H9 (cell line): ENCODE results near the gene WDFY3. TPM values are rescaled to one million over a fixed set of nuclear protein-coding genes. Genes with fewer than 3 reads are reported as not detected.

Source experiments
- DNase-seq: peaks from one replicate; pipeline ENCODE4 v3.0.0-alpha.2; 2017
- H2AFZ ChIP-seq: one replicate; pipeline ENCODE4 v1.6.1; 2013; ENCODE audit warnings: mild to moderate bottlenecking, low read length, control low read depth, moderate library complexity
- H2AK5ac ChIP-seq: 2 replicates; pipeline ENCODE4 v1.6.1; 2013; ENCODE audit warnings: low read length, control low read depth, mixed read lengths; ENCODE audit not compliant: insufficient read length
- H2BK120ac ChIP-seq: one replicate; pipeline ENCODE4 v1.6.1; 2013; ENCODE audit warnings: low read depth, mild to moderate bottlenecking, low read length, control low read depth, inconsistent platforms; ENCODE audit not compliant: poor library complexity, severe bottlenecking
- H2BK12ac ChIP-seq: 2 replicates; pipeline ENCODE4 v1.6.1; 2013; ENCODE audit warnings: low read length, control low read depth, mixed read lengths, low read depth; ENCODE audit not compliant: insufficient read length
- H2BK15ac ChIP-seq: 2 replicates; pipeline ENCODE4 v1.6.1; 2013; ENCODE audit warnings: low read depth, low read length, control low read depth
- H2BK20ac ChIP-seq: one replicate; pipeline ENCODE4 v1.6.1; 2013; ENCODE audit warnings: low read depth, mild to moderate bottlenecking, low read length, control low read depth, inconsistent platforms; ENCODE audit not compliant: poor library complexity, severe bottlenecking
- H2BK5ac ChIP-seq: 2 replicates; pipeline ENCODE4 v1.6.1; 2013; ENCODE audit warnings: low read length, control low read depth, mixed read lengths; ENCODE audit not compliant: insufficient read length
- H3K14ac ChIP-seq: 2 replicates; pipeline ENCODE4 v1.6.1; 2013; ENCODE audit warnings: low read length, control low read depth; ENCODE audit not compliant: insufficient read depth
- H3K18ac ChIP-seq: 2 replicates; pipeline ENCODE4 v1.6.1; 2013; ENCODE audit warnings: low read depth, mild to moderate bottlenecking, mixed read lengths, low read length, control low read depth; ENCODE audit not compliant: insufficient read length
- H3K23ac ChIP-seq: 2 replicates; pipeline ENCODE4 v1.6.1; 2013; ENCODE audit warnings: low read length, control low read depth, mixed read lengths, low read depth; ENCODE audit not compliant: insufficient read length
- H3K23me2 ChIP-seq: 2 replicates; pipeline ENCODE4 v1.6.1; 2013; ENCODE audit warnings: low read depth, mild to moderate bottlenecking, mixed read lengths, low read length, control low read depth; ENCODE audit not compliant: insufficient read length, poor library complexity, severe bottlenecking
- H3K27ac ChIP-seq: 2 replicates; pipeline ENCODE4 v1.5.1; 2013; ENCODE audit warnings: low read length, control low read depth, mixed read lengths, low read depth; ENCODE audit not compliant: insufficient read length
- H3K27me3 ChIP-seq: 2 replicates; pipeline ENCODE4 v1.6.1; 2013; ENCODE audit warnings: low read length, control low read depth, inconsistent platforms; ENCODE audit not compliant: insufficient read depth
- H3K4ac ChIP-seq: 2 replicates; pipeline ENCODE4 v1.6.1; 2013; ENCODE audit warnings: low read depth, mild to moderate bottlenecking, control low read depth, inconsistent platforms, low read length, moderate library complexity
- H3K4me1 ChIP-seq: 2 replicates; pipeline ENCODE4 v1.6.1; 2013; ENCODE audit warnings: low read length, control low read depth, inconsistent platforms; ENCODE audit not compliant: insufficient read depth
- H3K4me2 ChIP-seq: 2 replicates; pipeline ENCODE4 v1.6.1; 2013; ENCODE audit warnings: low read length, control low read depth, mixed read lengths; ENCODE audit not compliant: insufficient read length, insufficient read depth
- H3K56ac ChIP-seq: 2 replicates; pipeline ENCODE4 v1.6.1; 2013; ENCODE audit warnings: low read depth, mild to moderate bottlenecking, mixed read lengths, low read length, control low read depth; ENCODE audit not compliant: insufficient read length
- H3K79me1 ChIP-seq: 2 replicates; pipeline ENCODE4 v1.6.1; 2013; ENCODE audit warnings: low read depth, mild to moderate bottlenecking, moderate library complexity, low read length, control low read depth, inconsistent platforms; ENCODE audit not compliant: insufficient read depth, poor library complexity, severe bottlenecking
- H3K79me2 ChIP-seq: 2 replicates; pipeline ENCODE4 v1.6.1; 2013; ENCODE audit warnings: low read length, control low read depth, inconsistent platforms; ENCODE audit not compliant: insufficient read depth
- H3K9ac ChIP-seq: 2 replicates; pipeline ENCODE4 v1.6.1; 2013; ENCODE audit warnings: low read length, control low read depth, mixed read lengths; ENCODE audit not compliant: insufficient read length; ENCODE audit errors: extremely low read depth
- H3K9me3 ChIP-seq: one replicate; pipeline ENCODE4 v1.6.1; 2013; ENCODE audit warnings: low read depth, low read length, inconsistent platforms; ENCODE audit not compliant: control insufficient read depth
- H3T11ph ChIP-seq: one replicate; pipeline ENCODE4 v1.6.1; 2013; ENCODE audit warnings: mild to moderate bottlenecking, low read length, control low read depth, inconsistent platforms
- H4K20me1 ChIP-seq: one replicate; pipeline ENCODE4 v1.6.1; 2013; ENCODE audit not compliant: control insufficient read depth, insufficient read length, insufficient read depth
- H4K5ac ChIP-seq: 2 replicates; pipeline ENCODE4 v1.6.1; 2013; ENCODE audit warnings: low read depth, mild to moderate bottlenecking, mixed read lengths, low read length, control low read depth; ENCODE audit not compliant: insufficient read length
- H4K8ac ChIP-seq: replicated peaks from 2 replicates; pipeline ENCODE4 v1.6.1; 2013; ENCODE audit warnings: low read length, control low read depth, mixed read lengths, low read depth; ENCODE audit not compliant: insufficient read length
- H4K91ac ChIP-seq: 2 replicates; pipeline ENCODE4 v1.6.1; 2013; ENCODE audit warnings: low read depth, mild to moderate bottlenecking, moderate library complexity, mixed read lengths, low read length, control low read depth; ENCODE audit not compliant: insufficient read length
- H3K27ac Mint-ChIP-seq, 3 experiments: 2 replicates in 2 of 3; 3 replicates in 1 of 3; pipeline ENCODE4 v1.8.0; 2020 to 2021; ENCODE audit warnings: mixed read lengths in 3 of 3, mild to moderate bottlenecking in 1 of 3, moderate library complexity in 1 of 3
- H3K27me3 Mint-ChIP-seq: 2 replicates; pipeline ENCODE4 v1.8.0; 2021; ENCODE audit warnings: low read depth, mild to moderate bottlenecking, moderate library complexity, mixed read lengths
- H3K36me3 Mint-ChIP-seq, 3 experiments: 2 replicates in 2 of 3; 3 replicates in 1 of 3; pipeline ENCODE4 v1.8.0; 2020 to 2021; ENCODE audit warnings: low read depth in 3 of 3, mixed read lengths in 3 of 3; ENCODE audit not compliant: insufficient read depth in 1 of 3
- H3K4me1 Mint-ChIP-seq, 2 experiments: 2 replicates each; pipeline ENCODE4 v1.8.0; 2020; ENCODE audit warnings: mixed read lengths in 2 of 2
- H3K4me3 Mint-ChIP-seq, 2 experiments: 2 replicates in 1 of 2; 3 replicates in 1 of 2; pipeline ENCODE4 v1.8.0; 2020 to 2021; ENCODE audit warnings: mild to moderate bottlenecking in 2 of 2, mixed read lengths in 2 of 2, moderate library complexity in 1 of 2
- H3K9me3 Mint-ChIP-seq, 2 experiments: 2 replicates in 1 of 2; 3 replicates in 1 of 2; pipeline ENCODE4 v1.8.0; 2020; ENCODE audit warnings: mild to moderate bottlenecking in 2 of 2, mixed read lengths in 2 of 2, moderate library complexity in 1 of 2
- CTCF ChIP-seq: fragments of 200-600 bp; sonication (generic); conservative IDR thresholded peaks from 3 replicates; pipeline ENCODE4 v1.8.0; 2021; ENCODE audit warnings: antibody characterized with exemption, mild to moderate bottlenecking
- total RNA-seq: library from RNA; stranded (reverse); gene quantifications from 2 replicates; pipeline ENCODE4 v1.2.1, GENCODE V29; 2021

Gene WDFY3
- total RNA-seq, 1 experiment from 2014 or later, result 54.6 TPM

- Histone ChIP-seq H3K18ac (no peak overlapping the region), H3K4ac (no peak overlapping the region), H3K4me2 (no peak overlapping the region), H4K91ac (no peak overlapping the region), H3K79me1 (no peaks in the 10 kb centered on the region), H3K27ac (no peak overlapping the region), H2BK15ac (no peak overlapping the region), H2BK120ac (no peak overlapping the region), H2AK5ac (no peak overlapping the region), H2BK5ac (no peak overlapping the region), H4K20me1 (no peaks in the 10 kb centered on the region), H3K27me3 (no peaks in the 10 kb centered on the region), H3K23me2 (no peaks in the 10 kb centered on the region), H4K5ac (no peak overlapping the region), H2BK12ac (no peak overlapping the region), H2AFZ (no peak overlapping the region), H2BK20ac (no peak overlapping the region), H3K14ac (no peak overlapping the region), H3T11ph (no peak overlapping the region), H3K9me3 (no peaks in the 10 kb centered on the region), H3K56ac (no peak overlapping the region), H3K9ac (no peak overlapping the region), H3K4me1 (no peaks in the 10 kb centered on the region), H3K79me2 (no peaks in the 10 kb centered on the region), H3K23ac (no peak overlapping the region), H4K8ac (no peak overlapping the region)
- TF ChIP-seq CTCF, result no peak
- Mint-ChIP-seq H3K27ac (no peak overlapping the region), H3K27me3 (no peaks in the 10 kb centered on the region), H3K4me1 (peaks cover 12 to 15% of the 10 kb centered on the region in 2 experiments), H3K9me3 (no peaks in the 10 kb centered on the region), H3K4me3 (no peak overlapping the region), H3K36me3 (no peaks in the 10 kb centered on the region)
- no peak for DNase-seq
Observed at GRCh38 chr4:84973856-84974255, 7.4 kb upstream of the WDFY3 start.
